Glomerular visceral epithelial cell (primary cell): Measurements from ENCODE around the gene PLA2G4F.
"Not testable (repeated sequence)": the region's sequence is repeated elsewhere in the genome, so short reads cannot be mapped to it uniquely, and the experiment has no call there.

ENCODE experiments used
- DNase-seq: peaks from one replicate; pipeline ENCODE4 v3.0.0-alpha.2; 2016; ENCODE audit errors: extremely low spot score

The PLA2G4F gene

GRCh38 chr15:42100021-42100800, 56.2 kb downstream of the PLA2G4F start:
- DNase-seq = no peak

DNA sequence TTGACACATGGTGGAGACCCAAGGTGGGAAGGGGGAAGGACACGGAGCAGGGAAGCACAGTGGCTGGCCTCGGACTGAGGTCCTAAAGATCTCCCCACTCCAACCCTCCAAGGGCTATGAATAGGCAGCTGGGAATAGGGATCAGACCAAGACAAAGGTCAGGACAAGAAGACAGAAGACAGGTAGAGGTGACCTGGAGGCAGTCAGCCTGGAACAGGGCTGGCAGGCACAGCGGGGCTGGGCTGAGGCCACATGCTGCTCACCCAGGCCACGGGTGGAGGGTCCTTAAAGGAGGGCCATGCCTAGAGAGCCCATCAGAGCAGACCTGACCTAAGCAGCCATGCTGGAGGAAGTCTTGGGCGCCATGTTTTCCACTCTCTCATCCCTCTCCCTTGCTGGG, 59.4 kb downstream of the PLA2G4F start:
- DNase-seq = no peak

DNA sequence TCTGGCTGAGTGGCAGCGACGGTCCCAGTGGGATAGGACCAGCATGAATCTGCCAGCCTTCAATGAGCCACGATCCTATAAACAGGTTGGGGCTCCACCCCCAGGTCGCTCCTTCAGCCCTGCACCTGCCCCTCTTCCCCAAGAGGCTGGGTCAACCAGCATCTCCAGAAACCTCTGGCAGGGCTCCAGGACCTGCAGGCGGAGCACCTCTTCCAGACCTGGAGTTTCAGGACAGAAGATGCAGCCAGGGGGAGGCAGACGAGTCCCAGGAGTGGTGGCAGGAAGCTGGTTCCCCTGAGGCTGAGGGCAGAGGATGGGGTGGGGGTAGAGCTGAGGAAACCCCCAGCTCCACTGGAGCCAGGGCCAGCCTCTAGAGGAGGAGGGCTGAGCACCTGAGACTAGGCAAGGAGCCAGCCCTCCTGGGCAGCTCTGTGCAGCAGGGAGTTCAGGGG, 61.9 kb downstream of the PLA2G4F start, which contains the start of gene PLA2G4D:
Gene PLA2G4D (minus strand): TSS at position 51 of the 452 bp plus-strand sequence. CDS start 103 bp downstream, outside the sequence.
- DNase-seq = no peak

- DNase-seq = no peak
Observed at GRCh38 chr15:42093966-42094365, 62.5 kb downstream of the PLA2G4F start.

- no peak for DNase-seq
Observed at GRCh38 chr15:42092398-42093318, 63.8 kb downstream of the PLA2G4F start.

DNA sequence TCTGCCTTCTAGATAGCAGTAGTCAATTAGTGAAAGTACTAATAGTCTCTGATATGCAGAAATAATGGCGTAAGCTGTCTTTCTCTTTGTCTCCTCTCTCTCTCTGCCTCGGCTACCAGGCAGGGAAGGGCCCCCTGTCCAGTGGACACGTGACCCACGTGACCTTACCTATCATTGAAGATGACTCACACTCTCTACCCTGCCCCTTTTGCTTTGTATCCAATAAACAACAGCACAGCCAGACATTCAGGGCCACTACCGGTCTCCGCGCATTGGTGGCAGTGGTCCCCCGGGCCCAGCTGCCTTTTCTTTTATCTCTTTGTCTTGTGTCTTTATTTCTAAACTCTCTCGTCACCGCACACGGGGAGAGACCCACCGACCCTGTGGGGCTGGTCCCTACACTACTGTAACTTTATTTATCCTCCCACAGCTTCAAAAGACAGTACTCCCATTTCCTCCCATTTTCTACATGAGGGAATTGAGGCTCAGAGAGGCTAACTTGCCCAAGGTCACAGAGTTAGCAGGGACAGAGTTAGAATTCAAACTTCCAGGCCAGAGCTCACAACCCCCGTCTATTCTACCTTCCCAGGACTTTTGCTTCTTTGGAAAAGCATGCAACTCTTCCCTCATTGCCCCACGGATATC, 64.6 kb downstream of the PLA2G4F start:
- not testable (repeated sequence) for DNase-seq

DNA sequence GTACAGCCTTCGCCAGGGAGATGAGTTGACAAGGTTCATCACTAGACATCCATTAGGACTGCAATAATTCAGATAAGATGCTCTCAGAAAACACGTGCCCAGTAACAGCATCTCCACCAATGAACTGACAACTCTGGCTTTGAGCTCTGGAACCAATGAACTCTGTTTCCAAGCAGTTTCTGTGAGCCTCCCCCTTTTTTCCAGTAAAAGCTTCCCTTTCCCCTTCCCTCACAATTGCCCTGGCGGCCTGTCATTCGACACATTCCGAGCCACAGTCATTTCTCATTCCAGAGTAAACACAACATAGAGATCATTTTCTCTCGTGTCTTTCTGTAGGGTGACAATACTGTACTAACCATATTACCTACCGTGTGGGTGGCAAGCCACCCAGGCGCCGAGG, 65.7 kb downstream of the PLA2G4F start:
- no peak for DNase-seq

GRCh38 chr15:42090370-42090769, 66.1 kb downstream of the PLA2G4F start:
- DNase-seq = no peak

- DNase-seq = no peak
Observed at GRCh38 chr15:42089942-42090341, 66.5 kb downstream of the PLA2G4F start.
